ENCODE measurements around the gene LRIG1. TPM values are rescaled to one million over a fixed set of nuclear protein-coding genes. Genes with fewer than 3 reads are reported as not detected.
A peak's percentile ranks its signal among the peaks of the same experiment; 100 is the strongest.

LRIG1 gene, protein sequence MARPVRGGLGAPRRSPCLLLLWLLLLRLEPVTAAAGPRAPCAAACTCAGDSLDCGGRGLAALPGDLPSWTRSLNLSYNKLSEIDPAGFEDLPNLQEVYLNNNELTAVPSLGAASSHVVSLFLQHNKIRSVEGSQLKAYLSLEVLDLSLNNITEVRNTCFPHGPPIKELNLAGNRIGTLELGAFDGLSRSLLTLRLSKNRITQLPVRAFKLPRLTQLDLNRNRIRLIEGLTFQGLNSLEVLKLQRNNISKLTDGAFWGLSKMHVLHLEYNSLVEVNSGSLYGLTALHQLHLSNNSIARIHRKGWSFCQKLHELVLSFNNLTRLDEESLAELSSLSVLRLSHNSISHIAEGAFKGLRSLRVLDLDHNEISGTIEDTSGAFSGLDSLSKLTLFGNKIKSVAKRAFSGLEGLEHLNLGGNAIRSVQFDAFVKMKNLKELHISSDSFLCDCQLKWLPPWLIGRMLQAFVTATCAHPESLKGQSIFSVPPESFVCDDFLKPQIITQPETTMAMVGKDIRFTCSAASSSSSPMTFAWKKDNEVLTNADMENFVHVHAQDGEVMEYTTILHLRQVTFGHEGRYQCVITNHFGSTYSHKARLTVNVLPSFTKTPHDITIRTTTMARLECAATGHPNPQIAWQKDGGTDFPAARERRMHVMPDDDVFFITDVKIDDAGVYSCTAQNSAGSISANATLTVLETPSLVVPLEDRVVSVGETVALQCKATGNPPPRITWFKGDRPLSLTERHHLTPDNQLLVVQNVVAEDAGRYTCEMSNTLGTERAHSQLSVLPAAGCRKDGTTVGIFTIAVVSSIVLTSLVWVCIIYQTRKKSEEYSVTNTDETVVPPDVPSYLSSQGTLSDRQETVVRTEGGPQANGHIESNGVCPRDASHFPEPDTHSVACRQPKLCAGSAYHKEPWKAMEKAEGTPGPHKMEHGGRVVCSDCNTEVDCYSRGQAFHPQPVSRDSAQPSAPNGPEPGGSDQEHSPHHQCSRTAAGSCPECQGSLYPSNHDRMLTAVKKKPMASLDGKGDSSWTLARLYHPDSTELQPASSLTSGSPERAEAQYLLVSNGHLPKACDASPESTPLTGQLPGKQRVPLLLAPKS
- total RNA-seq = 10 to 100 TPM; 11.1 to 11.7 TPM
- polyA plus RNA-seq = 10 to 100 TPM in 1 of 3 donors, 1 to 10 TPM in 2; 4.9 to 13.0 (median 6.6) TPM
- total RNA-seq = 13.3 to 59.0 (median 41.1) reads per million in 6 experiments

DNA sequence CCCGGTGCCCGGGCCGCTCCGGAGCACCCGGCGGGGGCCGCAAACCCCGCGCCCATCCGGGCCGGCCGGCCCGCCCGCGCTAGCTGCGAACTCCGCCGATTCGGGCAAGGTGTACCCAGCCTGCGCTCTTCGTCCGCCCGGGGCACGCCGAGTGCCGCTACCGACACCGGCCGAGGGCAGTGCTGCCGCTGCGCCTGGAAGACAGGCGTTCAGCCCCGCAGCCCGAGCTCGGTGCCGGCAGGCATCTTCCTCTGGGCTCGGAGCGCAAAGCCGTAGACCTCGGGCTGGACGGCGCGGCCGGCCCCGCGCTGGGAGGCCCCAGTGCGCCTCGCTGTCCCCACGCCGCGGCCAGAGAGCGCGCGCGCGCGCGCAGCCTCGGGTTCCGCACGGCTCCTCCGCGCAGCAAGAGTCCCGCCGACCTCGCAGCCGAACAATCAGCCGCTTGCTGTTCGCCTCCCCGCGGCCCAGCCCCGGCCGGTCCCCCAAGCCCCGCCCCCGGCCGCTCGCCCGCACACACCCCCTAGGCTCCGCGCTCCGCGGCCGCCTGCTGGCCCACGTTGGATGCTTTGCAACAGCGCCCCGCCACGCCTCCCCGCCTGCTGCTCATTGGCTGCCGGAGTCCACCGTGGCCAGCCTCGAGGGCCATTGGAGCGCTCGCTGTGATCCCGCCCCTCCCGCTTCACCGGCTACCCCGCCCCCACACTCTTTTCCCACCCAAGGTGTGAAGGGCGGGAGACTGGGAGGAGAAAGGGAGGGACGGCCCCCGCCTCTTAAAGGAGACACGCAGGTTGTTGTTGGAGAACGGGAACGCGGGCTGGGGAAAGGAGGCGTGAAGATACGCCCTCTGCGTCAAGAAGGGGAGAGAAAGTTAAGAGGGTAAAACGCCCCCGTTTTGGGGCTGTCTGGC lies at the start of gene LRIG1:
Gene LRIG1, minus strand, starts transcription at position 447 of the 907 bp plus-strand sequence. CDS start 615 bp downstream, outside the sequence.
- DNase-seq = peak; percentile 85 to 97 (median 90)
- peaks cover 4 to 32% (median 10%) of the 10 kb centered on the region in 5 donors for H3K27me3 Mint-ChIP-seq
- peaks cover 15 to 51% (median 47%) of the 10 kb centered on the region in 4 donors for H3K4me1 Mint-ChIP-seq
- H3K36me3 Mint-ChIP-seq = peaks cover 0 to 2% (median 0%) of the 10 kb centered on the region in 3 donors
- POLR2A ChIA-PET = no interaction called here
- H3K27ac Mint-ChIP-seq = peak within 1 kb of the TSS; percentile 37 to 86 (median 74)
- peak; percentile 93 to 94 for ATAC-seq
- peak within 1 kb of the TSS; percentile 77 to 96 (median 92) for H3K4me3 Mint-ChIP-seq
- peaks cover 0 to 2% (median 0%) of the 10 kb centered on the region in 9 donors for H3K9me3 Mint-ChIP-seq

DNA sequence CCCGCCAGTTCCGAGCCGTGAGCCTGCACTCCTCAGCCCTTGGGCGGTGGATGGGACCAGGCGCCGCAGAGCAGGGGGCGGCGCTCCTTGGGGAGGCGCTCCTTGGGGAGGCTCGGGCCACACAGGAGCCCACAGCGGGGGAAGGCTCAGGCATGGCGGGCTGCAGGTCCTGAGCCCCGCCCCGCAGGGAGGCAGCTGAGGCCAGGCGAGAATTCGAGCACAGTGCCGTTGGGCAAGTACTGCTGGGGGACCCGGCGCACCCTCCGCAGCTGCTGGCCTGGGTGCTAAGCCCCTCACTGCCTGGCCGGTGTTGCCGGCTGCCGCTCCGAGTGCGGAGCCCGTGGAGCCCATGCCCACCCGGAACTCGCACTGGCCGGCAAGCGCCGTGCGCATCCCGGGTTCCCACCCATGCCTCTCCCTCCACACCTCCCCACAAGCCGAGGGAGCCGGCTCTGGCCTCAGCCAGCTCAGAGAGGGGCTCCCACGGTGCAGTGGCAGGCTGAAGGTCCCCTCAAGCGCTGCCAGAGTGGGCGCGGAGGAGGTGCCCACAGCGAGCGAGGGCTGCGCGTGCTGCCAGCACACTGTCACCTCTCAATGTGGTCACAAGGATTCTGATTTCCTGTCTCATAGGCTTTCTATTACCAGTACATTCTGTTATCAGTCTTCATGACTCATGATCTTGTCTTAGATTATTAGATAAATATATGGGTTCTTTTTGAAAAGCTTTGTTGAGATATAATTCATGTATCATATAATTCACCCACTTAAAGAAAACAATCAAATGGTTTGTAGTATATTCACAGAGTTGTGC lies 44.0 kb upstream of the LRIG1 start:
- no peak overlapping the region for H3K4me3 Mint-ChIP-seq
- H3K9me3 Mint-ChIP-seq = peaks cover 0 to 15% (median 4%) of the 10 kb centered on the region in 9 donors
- POLR2A ChIA-PET = interaction anchor here (0.6 kb wide), 1 partner anchor 16 kb away, joined by 5 read pairs; no protein-coding TSS in a partner anchor
- H3K27me3 Mint-ChIP-seq = peaks cover 0 to 1% (median 0%) of the 10 kb centered on the region in 5 donors
- H3K4me1 Mint-ChIP-seq = no peaks in the 10 kb centered on the region
- no peak overlapping the region for H3K27ac Mint-ChIP-seq
- no peaks in the 10 kb centered on the region for H3K36me3 Mint-ChIP-seq
- DNase-seq (no peak), ATAC-seq (no peak)

DNA sequence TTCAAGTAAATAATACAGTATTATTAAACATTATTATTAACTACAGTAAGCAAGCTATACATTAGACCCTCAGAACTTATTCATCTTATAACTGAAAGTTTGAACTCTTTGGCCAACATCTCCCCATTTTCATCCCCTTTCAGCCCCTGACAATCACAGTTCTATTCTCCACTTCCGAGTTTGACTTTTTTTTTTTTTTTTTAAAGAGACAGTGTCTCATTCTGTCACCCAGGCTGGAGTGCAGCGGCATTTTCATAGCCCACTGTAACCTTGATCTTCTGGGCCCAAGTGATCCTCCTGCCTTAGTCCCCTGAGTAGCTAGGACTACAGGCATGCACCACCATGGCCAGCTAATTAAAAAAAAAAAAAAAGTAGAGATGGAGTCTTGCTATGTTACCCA lies 41.3 kb upstream of the LRIG1 start:
- no peak overlapping the region for H3K27ac Mint-ChIP-seq
- peaks cover 0 to 15% (median 4%) of the 10 kb centered on the region in 9 donors for H3K9me3 Mint-ChIP-seq
- ATAC-seq (no peak), DNase-seq (no peak)
- no peaks in the 10 kb centered on the region for H3K36me3 Mint-ChIP-seq
- no peak overlapping the region for H3K4me3 Mint-ChIP-seq
- no peaks in the 10 kb centered on the region for H3K4me1 Mint-ChIP-seq
- no peaks in the 10 kb centered on the region for H3K27me3 Mint-ChIP-seq
- POLR2A ChIA-PET = interaction anchor here (0.7 kb wide), 1 partner anchor 13 kb away, joined by 3 read pairs; no protein-coding TSS in a partner anchor

DNA sequence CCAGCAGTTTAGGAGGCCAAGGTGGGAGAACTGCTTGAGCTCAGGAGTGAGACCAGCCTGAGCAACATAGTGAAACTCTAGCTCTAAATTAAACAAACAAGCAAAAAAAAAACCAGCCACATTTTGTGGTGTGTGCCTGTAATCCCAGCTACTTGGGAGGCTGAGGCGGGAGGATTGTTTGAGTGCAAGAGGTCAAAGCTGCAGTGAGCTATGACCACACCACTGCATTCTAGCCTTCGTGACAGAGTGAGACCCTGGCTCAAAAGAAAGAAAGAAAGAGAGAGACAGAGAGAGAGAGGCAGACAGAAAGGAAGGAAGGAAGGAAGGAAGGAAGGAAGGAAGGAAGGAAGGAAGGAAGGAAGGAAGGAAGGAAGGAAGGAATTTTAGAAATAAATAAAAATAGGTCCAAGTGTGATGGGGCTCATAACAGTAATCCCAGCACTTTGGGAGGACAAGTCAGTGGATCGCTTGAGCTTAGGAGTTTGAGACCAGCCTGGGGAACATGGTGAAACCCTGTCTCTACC lies 38.7 kb upstream of the LRIG1 start:
- Mint-ChIP-seq H3K27me3 (no peaks in the 10 kb centered on the region), H3K4me1 (no peaks in the 10 kb centered on the region), H3K27ac (peak overlapping the region in 1 of 10 donors; percentile 30), H3K36me3 (no peaks in the 10 kb centered on the region), H3K4me3 (no peak overlapping the region), H3K9me3 (peaks cover 0 to 15% (median 2%) of the 10 kb centered on the region in 9 donors)
- DNase-seq (no peak), ATAC-seq (no peak)
- POLR2A ChIA-PET = no interaction called here

DNA sequence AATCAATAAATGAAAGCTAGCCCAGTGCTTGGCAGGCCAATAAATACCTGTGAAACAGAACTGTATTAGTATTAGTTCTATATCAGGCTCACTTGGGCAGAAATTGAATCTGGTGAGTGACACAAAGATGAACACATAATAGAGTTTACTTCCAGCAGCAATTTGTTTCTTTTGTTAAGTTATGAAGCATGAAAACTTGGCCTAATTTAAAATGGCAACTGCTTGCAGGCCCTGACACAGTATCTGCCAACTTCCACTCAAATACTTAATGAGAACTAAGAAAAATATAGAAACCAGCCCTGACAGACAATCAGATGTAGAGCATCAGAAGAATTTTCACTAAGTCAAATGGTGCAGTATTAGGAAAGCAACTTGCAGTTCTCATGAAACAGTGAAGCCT lies 37.6 kb upstream of the LRIG1 start:
- POLR2A ChIA-PET = no interaction called here
- DNase-seq = no peak
- ATAC-seq = no peak
- Mint-ChIP-seq H3K36me3 (no peaks in the 10 kb centered on the region), H3K27me3 (no peaks in the 10 kb centered on the region), H3K4me3 (no peak overlapping the region), H3K9me3 (peaks cover 0 to 9% (median 2%) of the 10 kb centered on the region in 9 donors), H3K27ac (no peak overlapping the region), H3K4me1 (no peaks in the 10 kb centered on the region)

DNA sequence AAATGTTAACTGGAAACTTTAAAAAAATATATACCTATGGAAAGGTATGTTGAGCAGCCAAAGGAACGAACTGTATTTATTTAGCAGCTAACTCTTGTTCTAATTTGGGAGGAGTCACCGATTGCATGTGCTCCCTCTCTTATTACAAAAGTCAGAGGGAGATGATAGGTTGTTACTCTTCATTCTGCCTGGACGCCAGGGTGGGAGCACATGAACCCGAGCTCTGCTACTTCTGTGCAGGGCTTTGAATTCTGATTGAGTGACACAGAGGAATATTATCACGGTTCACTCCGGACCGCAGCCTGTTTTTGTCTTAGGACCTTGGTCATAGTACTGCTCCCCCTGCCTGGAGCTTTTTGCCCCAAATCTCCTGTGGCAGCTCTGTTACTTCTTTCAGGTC lies 36.9 kb upstream of the LRIG1 start:
- H3K27ac Mint-ChIP-seq = no peak overlapping the region

DNA sequence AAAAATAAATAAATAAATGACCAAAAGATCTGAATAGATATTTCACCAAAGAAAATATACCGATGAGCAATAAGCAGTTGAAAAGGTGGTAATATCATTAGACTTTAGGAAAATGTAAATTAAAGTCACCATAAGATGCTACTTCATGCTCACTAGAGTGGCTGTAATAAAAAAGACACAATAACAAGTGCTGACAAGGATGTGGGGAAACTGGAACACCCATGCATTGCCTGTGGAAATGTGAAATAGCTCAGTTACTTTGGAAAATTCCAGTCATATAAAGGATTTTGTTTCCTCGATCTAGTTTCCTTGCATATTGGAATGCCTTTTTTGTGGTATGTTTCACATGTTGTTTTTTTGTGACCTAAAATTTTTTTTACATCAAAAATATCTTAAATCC lies 36.0 kb upstream of the LRIG1 start:
- H3K4me1 Mint-ChIP-seq = no peaks in the 10 kb centered on the region
- no peak overlapping the region for H3K27ac Mint-ChIP-seq
- POLR2A ChIA-PET = no interaction called here
- no peak for DNase-seq
- H3K27me3 Mint-ChIP-seq = peaks cover 0 to 1% (median 0%) of the 10 kb centered on the region in 5 donors
- H3K9me3 Mint-ChIP-seq = no peaks in the 10 kb centered on the region
- no peak for ATAC-seq
- H3K4me3 Mint-ChIP-seq = no peak overlapping the region
- no peaks in the 10 kb centered on the region for H3K36me3 Mint-ChIP-seq

More for the DNA sequence above, 36.9 kb upstream of the LRIG1 start:
- no peaks in the 10 kb centered on the region for H3K36me3 Mint-ChIP-seq
- no peak overlapping the region for H3K4me3 Mint-ChIP-seq
- H3K4me1 Mint-ChIP-seq = no peaks in the 10 kb centered on the region
- H3K27me3 Mint-ChIP-seq = peaks cover 0 to 1% (median 0%) of the 10 kb centered on the region in 5 donors
- H3K9me3 Mint-ChIP-seq = peaks cover 0 to 4% (median 0%) of the 10 kb centered on the region in 9 donors
- POLR2A ChIA-PET = no interaction called here
- ATAC-seq = no peak
- no peak for DNase-seq

DNA sequence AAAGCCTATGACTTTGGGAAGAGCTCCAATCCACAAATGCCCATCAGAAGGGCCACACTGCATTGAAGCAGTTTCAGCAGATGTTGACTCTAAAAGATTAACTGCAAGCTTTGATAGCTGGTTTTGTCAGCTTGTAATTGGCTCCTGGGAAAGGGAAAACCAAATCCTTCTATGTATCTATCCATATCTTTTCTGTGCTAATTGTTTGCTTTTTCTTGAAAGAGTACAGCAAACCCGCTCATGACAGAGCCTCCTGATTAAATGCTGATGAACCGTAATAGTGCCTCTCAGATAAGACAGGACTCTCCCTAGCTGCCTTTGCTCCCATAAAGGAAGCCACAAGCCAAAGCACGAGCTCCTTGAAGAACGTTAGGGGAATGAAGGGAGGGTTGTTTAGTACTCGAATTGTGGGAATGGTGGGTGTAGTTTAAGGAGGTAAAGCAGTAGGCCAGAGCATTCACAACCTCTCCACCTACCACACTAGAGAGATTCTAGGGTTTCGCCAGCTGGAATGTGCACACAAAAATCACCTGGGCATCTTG lies 33.6 kb upstream of the LRIG1 start:
- H3K4me3 Mint-ChIP-seq = no peak overlapping the region
- H3K9me3 Mint-ChIP-seq = no peaks in the 10 kb centered on the region
- no peaks in the 10 kb centered on the region for H3K4me1 Mint-ChIP-seq
- POLR2A ChIA-PET = no interaction called here
- no peak for DNase-seq
- no peaks in the 10 kb centered on the region for H3K36me3 Mint-ChIP-seq
- no peak overlapping the region for H3K27ac Mint-ChIP-seq
- ATAC-seq = no peak
- H3K27me3 Mint-ChIP-seq = peaks cover 0 to 1% (median 0%) of the 10 kb centered on the region in 5 donors

DNA sequence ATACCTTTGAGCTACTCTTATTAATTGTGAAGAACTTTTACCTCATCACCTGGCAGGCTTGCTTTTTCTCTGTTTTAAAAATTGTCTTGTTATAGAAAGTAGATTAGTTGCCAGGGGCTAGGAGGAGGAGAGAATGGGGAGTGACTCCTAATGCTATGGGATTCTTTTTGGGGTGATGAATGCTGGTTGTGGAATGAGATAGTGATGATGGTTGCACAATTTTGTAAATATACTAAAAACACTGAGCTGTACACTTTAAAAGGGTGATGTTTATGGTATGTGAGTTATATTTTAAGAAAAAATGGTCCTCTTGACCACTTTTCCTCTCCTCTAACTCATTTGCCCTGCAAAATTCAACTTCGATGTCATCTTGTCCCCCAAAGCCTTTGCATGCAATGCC lies 31.8 kb upstream of the LRIG1 start:
- DNase-seq (no peak), ATAC-seq (no peak)
- POLR2A ChIA-PET = interaction anchor here (0.5 kb wide), 1 partner anchor 24 kb away, joined by 3 read pairs; no protein-coding TSS in a partner anchor
- no peaks in the 10 kb centered on the region for H3K4me1 Mint-ChIP-seq
- H3K27me3 Mint-ChIP-seq = peaks cover 0 to 1% (median 0%) of the 10 kb centered on the region in 5 donors
- no peak overlapping the region for H3K27ac Mint-ChIP-seq
- no peaks in the 10 kb centered on the region for H3K9me3 Mint-ChIP-seq
- no peak overlapping the region for H3K4me3 Mint-ChIP-seq
- no peaks in the 10 kb centered on the region for H3K36me3 Mint-ChIP-seq

DNA sequence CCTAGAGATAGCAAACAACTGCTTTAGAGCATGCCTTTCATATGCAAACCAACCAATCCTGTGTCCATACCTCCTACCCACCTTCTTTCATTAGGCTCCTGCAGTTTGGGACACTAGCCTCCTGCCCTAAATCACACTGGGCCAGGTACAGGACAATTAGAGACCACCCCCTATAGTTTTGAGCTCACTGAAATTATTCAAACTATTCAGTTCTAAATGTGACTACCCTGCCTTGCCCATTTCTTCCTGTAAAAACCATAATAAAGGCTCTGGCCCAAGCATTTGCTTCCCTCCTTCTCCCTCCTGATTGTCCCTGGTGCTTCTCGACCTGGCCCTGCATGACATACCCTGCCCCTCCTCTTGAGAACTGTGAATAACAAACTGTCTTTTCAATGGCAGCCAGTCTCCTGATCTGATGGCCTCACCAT lies 31.4 kb upstream of the LRIG1 start:
- Mint-ChIP-seq H3K27me3 (peaks cover 0 to 1% (median 0%) of the 10 kb centered on the region in 5 donors), H3K4me1 (no peaks in the 10 kb centered on the region), H3K27ac (no peak overlapping the region), H3K4me3 (no peak overlapping the region), H3K36me3 (no peaks in the 10 kb centered on the region), H3K9me3 (no peaks in the 10 kb centered on the region)
- ATAC-seq (no peak), DNase-seq (no peak)
- POLR2A ChIA-PET = interaction anchor here (0.5 kb wide), 1 partner anchor 23 kb away, joined by 3 read pairs; no protein-coding TSS in a partner anchor
